ENCODE results near the gene PXMP2. TPM values are rescaled to one million over a fixed set of nuclear protein-coding genes. Genes with fewer than 3 reads are reported as not detected.
"Not testable (repeated sequence)": the region's sequence is repeated elsewhere in the genome, so short reads cannot be mapped to it uniquely, and the experiment has no call there.

The PXMP2 gene
- total RNA-seq, 1 experiment from 2014 or later, result 160 TPM

DNA sequence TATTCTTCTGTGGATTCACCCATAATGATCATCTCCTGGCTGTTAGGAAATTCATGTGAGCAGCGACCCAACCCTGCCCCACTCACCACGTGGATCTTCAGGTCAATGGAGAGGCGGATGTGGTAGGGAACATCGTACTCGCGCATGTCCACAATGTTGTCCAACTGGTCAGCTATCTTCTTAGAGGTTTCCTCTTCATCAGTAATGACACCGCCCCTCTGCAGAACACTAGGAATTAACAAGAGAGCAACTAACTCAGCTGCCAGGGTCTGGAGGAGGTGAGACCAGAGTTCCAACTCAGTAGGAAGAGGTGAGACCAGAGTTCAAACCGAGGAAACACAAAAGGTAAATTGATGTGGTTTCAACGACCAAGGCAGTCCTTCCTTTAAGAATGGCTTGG, 9.9 kb upstream of the PXMP2 start:
- in situ Hi-C loops (cut with HindIII; ENCODE audit: low pct_unique_long_range_greater_than_20kb, low sequenced_read_pairs), result no loop called here

DNA sequence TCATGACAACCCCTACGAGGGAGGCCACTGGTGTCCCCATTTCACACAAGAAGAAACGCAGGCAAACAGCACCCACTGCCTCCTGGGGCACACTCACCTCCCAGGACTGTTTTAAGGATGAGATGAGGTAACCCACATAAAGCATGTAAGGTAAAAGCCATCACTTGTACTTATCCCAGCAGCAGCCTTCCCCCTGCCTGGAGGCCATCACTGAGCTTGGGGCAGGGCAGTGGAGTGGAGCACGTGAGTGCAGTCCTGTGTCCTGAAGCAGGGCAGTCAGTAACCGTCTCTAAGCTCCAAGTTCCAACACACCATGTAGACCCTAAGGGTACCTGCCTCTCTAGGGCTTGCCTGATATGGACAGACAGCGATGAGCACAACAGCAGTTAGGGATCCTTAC, 2.0 kb upstream of the PXMP2 start:
- DNase-seq (ENCODE audit: low read depth), result no peak
- in situ Hi-C loops (cut with HindIII; ENCODE audit: low pct_unique_long_range_greater_than_20kb, low sequenced_read_pairs), result no loop called here

More for the DNA sequence above, 9.9 kb upstream of the PXMP2 start:
- DNase-seq (ENCODE audit: low read depth), result no peak

DNA sequence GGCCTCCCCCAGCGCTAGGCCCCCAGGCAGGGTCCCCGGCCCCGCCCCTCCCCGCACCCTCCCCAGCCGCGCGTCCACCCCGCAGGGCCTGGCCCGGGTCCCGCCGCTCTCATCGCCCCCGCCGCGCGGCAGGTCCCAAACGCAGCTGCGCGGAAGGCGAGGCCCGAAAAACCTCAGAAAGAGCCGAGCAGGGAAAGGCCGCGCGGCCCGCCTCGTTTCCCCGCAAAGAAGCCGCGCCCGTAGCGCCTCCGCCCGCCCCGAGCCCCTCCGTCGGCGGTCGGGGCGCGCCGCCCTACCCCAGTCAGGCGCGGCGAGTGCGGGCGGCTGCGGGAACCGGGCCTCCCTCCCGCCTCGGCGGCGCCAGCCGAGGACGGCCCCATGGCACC, 569 bp upstream of the PXMP2 start:
- in situ Hi-C loops (cut with HindIII; ENCODE audit: low pct_unique_long_range_greater_than_20kb, low sequenced_read_pairs), result no loop called here
- DNase-seq (ENCODE audit: low read depth), result no peak

DNA sequence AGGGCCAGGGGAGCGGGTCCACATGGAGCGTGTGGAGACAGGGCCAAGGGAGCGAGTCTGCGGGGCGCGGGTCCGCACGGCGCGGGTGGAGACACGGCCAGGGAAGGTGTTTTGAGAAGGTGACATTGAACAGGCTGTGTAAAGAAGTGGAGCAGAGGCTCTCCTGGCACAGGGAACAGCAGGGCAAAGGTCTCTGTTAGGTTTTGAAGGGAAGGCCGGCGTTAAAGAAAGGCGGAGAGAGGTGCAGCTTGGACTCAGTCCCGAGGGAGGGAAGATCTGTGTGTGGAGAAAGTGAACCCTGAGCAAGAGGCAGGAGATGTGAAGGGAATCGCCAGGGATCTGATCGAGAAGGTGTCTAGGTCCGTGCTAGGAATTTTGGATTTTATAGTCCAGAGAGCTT, 1.8 kb downstream of the PXMP2 start:
- DNase-seq (ENCODE audit: low read depth), result no peak
- in situ Hi-C loops (cut with HindIII; ENCODE audit: low pct_unique_long_range_greater_than_20kb, low sequenced_read_pairs), result no loop called here

DNA sequence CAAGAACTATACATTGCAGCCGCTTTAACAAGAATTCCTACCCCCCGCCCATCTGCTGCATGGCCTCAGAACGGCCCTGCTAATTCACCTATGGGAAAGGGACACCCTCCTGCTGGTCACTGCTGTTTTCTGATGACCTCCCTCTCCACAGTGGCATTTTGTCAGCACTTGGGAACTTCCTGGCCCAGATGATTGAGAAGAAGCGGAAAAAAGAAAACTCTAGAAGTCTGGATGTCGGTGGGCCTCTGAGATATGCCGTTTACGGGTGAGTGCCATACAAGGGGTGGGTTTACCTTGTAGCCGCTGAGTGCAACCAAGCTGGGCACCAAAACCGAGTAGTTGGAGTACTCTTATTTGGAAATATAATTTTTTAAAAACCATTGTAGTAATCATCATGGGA, 2.7 kb downstream of the PXMP2 start:
- in situ Hi-C loops (cut with HindIII; ENCODE audit: low pct_unique_long_range_greater_than_20kb, low sequenced_read_pairs), result no loop called here
- no peak for DNase-seq (ENCODE audit: low read depth)

DNA sequence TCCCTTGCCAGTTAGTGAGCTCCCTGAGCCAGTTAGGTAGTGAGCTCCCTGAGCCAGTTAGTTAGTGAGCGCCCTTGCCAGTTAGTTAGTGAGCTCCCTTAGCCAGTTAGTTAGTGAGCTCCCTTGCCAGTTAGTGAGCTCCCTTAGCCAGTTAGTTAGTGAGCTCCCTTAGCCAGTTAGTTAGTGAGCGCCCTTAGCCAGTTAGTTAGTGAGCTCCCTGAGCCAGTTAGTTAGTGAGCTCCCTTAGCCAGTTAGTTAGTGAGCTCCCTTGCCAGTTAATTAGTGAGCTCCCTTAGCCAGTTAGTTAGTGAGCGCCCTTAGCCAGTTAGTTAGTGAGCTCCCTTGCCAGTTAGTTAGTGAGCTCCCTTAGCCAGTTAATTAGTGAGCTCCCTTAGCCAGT, 4.6 kb downstream of the PXMP2 start:
- DNase-seq (ENCODE audit: low read depth); in situ Hi-C loops (cut with HindIII; ENCODE audit: low pct_unique_long_range_greater_than_20kb, low sequenced_read_pairs): not testable (repeated sequence)

DNA sequence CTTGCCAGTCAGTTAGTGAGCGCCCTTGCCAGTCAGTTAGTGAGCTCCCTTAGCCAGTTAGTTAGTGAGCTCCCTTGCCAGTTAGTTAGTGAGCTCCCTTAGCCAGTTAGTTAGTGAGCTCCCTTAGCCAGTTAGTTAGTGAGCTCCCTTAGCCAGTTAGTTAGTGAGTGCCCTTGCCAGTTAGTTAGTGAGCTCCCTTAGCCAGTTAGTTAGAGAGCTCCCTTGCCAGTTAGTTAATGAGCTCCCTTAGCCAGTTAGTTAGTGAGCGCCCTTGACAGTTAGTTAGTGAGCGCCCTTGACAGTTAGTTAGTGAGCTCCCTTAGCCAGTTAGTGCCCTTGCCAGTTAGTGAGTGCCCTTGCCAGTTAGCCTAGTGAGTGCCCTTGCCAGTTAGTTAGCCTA, 7.5 kb downstream of the PXMP2 start:
- DNase-seq (ENCODE audit: low read depth); in situ Hi-C loops (cut with HindIII; ENCODE audit: low pct_unique_long_range_greater_than_20kb, low sequenced_read_pairs): not testable (repeated sequence)

DNA sequence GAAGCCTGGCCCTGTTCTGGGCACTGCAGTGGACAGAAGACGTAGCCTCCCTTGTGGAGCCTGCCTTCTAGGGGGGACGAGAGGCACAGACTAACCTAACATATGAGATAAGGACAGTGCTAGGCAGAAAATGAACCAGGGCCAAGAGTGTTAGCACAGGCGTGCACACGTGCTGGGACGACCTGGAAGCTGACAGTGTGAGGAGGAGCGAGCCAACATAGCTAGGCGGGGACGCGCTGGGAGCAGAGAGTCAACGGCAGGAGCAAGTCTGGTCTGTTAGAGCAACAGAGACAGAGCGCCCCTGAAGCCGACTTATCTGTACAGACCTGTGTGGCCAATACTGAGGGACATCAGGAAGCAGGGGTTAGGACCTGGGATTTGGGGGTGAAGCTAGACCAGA, 8.0 kb downstream of the PXMP2 start:
- in situ Hi-C loops (cut with HindIII; ENCODE audit: low pct_unique_long_range_greater_than_20kb, low sequenced_read_pairs), result no loop called here
- DNase-seq (ENCODE audit: low read depth), result no peak

DNA sequence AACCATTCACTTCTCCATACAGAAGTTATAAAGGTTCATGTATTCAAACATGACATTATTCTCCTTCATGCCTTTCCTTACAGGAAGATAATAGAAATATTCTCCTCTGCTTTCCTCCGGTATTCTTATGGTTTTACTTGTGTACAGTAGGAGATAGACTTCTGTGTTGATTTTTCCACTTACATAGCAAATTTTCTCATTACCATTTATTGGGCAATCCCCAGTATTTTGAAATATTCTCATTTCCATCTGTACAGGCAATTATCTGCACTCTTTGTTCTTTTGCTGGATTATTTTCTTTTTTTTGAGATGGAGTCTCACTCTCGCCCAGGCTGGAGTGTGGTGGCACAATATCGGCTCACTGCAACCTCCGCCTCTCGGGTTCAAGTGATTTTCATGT, 11.0 kb downstream of the PXMP2 start:
- in situ Hi-C loops (cut with HindIII; ENCODE audit: low pct_unique_long_range_greater_than_20kb, low sequenced_read_pairs), result no loop called here
- DNase-seq (ENCODE audit: low read depth), result no peak

DNA sequence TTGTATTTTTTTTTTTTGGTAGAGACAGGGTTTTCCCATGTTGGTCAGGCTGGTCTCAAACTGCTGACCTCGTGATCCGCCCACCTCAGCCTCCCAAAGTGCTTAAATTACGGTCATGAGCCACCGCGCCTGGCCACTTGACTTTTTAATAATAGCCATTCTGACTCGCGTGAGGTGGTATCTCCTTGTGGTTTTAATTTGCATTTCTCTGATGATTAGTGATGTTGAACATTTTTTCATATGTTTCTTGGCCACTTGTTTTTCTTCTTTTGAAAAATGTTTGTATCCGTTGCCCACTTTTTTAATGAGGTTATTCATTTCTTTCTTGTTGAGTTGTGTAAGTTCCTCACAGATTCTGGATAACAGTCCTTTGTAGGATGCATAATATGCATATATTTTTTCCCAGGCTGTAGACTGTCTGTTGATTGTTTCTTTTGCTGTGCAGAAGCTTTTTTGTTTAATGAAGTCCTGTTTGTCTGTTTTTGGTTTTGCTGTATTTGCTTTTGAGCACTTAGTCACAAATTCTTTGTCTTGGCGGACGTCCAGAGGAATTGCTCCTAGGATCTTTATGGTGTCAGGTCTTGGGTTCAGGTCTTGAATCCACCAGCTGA, 12.9 kb downstream of the PXMP2 start:
- DNase-seq (ENCODE audit: low read depth), result no peak
- in situ Hi-C loops (cut with HindIII; ENCODE audit: low pct_unique_long_range_greater_than_20kb, low sequenced_read_pairs), result no loop called here

DNA sequence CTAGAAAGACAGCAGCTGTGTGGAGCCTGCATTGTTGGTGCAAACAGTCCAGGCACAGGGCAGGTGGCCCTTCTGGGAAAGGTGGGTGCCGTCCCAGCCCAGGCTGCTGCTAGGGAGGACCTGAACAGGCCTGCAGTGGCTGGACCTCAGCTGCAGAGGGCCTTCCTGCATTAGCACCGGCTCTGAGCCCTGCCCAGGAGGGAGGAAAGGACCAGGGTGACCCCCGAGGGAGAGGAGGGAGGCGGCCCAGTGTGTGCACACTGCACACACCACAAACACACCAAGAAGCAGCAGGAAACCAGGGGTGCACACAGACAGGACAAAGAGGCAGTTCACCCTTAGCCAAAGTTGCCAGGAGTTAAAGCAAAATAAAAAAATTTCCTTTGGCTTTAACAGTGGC, 15.3 kb downstream of the PXMP2 start:
- no peak for DNase-seq (ENCODE audit: low read depth)
- in situ Hi-C loops (cut with HindIII; ENCODE audit: low pct_unique_long_range_greater_than_20kb, low sequenced_read_pairs), result no loop called here

DNA sequence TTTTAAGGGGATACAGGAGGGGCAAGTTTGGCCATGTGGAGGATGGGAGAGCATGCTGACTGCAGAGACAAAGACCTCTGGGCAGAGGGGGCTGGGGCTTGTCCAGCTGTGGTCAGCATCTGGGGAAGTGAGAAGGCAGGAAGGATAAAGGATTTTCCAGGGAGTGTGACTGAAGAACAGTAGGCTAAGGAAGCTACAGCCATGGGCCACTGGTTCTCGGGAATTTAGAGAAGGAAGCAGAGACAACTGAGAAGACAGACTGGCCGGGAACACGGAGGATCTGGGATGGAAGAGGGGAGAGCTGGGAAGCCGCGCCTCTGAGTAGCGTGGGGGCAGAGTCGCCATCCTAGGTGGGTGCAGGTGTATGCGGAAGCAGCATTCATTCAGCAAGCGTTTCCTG, 16.3 kb downstream of the PXMP2 start:
- DNase-seq (ENCODE audit: low read depth), result no peak
- in situ Hi-C loops (cut with HindIII; ENCODE audit: low pct_unique_long_range_greater_than_20kb, low sequenced_read_pairs), result no loop called here

DNA sequence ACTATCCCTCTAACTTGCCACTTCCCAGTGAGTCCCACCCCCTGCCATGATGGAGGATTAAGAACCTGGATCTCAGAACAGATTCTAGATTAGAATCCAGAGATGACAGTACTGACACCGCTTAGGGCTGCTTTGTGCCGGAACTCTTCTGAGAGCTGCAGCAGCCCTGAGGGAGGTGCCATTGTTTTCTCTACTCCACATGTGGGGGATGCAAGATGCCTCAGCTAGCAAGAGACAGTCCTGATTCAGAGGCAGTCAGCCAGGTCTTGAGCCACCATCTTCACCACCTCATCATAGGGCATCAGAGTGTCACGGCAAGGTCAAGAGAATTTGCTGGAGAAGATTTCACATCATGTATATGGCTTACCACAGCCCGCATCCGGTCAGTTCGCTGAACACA, 19.9 kb downstream of the PXMP2 start:
- in situ Hi-C loops (cut with HindIII; ENCODE audit: low pct_unique_long_range_greater_than_20kb, low sequenced_read_pairs), result no loop called here
- no peak for DNase-seq (ENCODE audit: low read depth)

DNA sequence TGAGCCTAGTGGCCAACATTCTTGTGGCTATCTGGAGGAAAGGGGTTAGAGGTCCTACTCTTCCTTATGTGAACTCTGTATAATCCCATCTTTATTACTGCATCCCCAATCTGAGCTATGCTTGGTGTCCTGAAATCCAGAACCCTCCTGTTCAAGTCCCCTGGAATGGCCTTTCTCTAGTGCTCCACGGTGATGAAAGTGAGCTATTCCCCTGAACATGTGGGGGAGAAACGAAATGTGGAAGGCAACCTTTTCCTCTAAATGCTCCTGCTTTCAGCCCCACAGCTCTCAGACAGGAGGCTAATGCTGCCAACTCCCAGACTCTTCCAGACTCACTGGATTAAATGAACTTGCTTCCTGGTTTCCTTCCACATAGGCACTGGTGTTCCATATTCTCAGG, 20.8 kb downstream of the PXMP2 start:
- in situ Hi-C loops (cut with HindIII; ENCODE audit: low pct_unique_long_range_greater_than_20kb, low sequenced_read_pairs), result no loop called here
- no peak for DNase-seq (ENCODE audit: low read depth)

DNA sequence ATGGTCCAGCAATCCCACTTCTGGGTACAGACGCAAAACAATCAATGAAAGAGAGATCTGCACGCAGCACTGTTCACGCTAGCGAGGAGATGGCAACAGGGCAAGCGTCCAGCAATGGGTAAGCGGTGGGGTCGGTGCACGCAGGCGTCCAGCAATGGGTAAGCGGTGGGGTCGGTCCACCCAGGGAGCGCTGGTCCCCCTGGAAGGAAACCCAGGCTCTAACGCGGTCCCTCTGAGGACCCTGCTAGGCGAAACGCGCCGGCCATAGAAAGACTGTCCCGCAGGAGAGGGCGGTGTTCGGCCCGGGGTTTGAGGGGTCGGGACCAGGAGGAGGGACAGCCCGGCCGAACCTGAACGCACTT, 22.6 kb downstream of the PXMP2 start:
- no peak for DNase-seq (ENCODE audit: low read depth)
- in situ Hi-C loops (cut with HindIII; ENCODE audit: low pct_unique_long_range_greater_than_20kb, low sequenced_read_pairs), result no loop called here

DNA sequence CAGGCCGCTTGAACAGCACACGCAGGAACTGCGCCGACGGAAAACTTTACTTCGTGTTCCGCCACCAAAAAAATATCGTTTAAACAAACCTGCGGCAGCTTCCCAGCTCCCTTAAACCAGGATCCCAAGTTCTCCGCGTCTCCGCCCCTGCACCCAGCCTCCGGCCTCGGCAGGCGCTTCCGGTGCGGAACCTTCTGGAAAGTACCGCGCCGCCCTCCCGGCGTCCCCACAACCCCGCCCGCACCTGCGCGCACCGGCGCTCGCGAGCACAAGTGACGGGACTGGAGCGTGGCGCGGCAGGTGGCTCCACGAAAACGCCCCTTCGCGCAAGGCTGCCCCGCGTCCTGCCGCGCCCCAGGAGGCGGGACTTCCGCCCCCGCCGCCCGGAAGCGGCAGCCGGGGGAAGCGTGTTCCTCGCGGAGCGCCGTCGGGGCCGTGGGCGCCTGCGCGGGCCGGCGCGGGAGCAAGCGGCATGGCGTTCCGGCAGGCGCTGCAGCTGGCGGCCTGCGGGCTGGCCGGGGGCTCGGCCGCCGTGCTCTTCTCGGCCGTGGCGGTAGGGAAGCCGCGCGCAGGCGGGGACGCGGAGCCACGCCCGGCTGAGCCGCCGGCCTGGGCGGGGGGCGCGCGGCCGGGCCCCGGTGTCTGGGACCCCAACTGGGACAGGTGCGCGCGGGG, 23.2 kb downstream of the PXMP2 start, which contains the start of gene PGAM5:
TSS of gene PGAM5 (plus strand) at position 438 of the 675 bp plus-strand sequence. CDS start at position 473, 35 bp downstream.
- in situ Hi-C loops (cut with HindIII; ENCODE audit: low pct_unique_long_range_greater_than_20kb, low sequenced_read_pairs), result no loop called here
- peak; percentile 87 for DNase-seq (ENCODE audit: low read depth)

DNA sequence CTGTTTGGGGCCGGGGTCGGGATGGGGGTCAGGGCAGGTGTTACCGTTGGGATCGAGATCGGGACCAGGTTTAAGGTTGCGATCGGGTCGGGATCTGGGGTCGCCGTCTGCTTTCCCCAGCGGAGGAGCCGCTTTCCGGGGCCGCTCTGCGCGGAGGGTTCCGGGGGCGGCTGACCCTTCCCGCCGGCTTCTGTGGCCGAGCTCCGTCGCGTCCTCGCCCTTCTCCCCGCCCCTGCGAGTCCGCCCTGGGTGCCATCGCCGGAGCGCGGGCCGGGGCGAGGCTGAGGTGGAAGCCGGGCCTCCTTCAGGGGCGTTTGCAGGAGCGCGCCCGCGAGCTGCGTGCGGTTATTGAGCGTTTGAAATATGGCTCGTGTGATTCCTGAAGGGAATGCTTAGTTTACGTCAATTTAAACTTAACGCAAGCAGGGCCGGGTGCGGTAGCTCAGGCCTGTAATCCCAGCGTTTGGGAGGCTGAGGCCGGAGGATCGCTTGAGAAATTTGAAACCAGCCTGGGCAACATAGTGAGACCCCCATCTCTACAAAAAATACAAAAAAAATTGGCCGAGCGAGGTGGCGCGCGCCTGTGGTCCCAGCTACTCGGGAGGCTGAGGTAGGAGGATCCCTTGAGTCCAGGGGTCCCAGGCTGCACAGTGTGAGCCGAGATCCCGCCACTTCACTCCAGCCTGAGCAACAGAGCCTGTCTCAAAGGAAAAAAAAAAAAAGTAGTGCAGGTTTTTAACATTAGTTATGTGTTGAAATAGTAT, 23.9 kb downstream of the PXMP2 start:
- in situ Hi-C loops (cut with HindIII; ENCODE audit: low pct_unique_long_range_greater_than_20kb, low sequenced_read_pairs), result no loop called here
- DNase-seq (ENCODE audit: low read depth), result no peak

DNA sequence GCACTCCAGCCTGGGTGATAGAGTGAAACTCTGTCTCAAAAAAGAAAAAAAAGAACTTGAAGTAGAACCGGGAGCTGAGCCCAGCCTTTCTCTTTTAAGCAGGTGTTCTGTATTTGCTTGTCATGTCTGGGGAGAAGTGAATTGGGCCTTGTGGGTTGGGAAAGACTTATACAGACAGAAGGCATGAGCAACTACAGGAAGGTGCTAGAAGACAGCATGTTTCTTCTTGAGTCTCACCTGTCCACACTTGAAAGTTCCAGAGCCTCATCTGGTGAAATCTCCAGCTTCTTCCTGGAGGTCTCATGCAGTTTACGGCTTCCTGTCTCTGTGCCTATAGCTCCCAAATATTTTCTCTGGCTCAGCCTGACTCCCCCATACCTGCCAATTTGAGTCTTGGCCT, 25.7 kb downstream of the PXMP2 start:
- in situ Hi-C loops (cut with HindIII; ENCODE audit: low pct_unique_long_range_greater_than_20kb, low sequenced_read_pairs), result no loop called here
- no peak for DNase-seq (ENCODE audit: low read depth)

DNA sequence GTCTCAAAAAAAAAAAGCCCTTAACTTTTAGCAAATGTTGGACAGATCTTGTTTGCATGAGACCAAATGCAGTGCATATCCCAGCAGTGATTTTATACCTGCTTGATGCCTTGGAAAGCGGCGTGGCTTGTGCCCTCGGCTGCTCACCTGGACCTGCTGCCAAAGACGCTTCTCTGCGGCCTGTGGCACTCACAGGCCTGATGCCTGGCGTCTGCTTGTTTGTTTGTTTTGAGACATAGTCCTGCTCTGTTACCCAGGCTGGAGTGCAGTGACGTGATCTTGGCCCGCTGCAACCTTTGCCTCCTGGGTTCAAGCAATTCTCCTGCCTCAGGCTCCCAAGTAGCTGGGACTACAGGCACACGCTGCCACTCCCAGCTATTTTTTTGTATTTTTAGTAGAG, 28.5 kb downstream of the PXMP2 start:
- DNase-seq (ENCODE audit: low read depth), result no peak
- in situ Hi-C loops (cut with HindIII; ENCODE audit: low pct_unique_long_range_greater_than_20kb, low sequenced_read_pairs), result no loop called here

DNA sequence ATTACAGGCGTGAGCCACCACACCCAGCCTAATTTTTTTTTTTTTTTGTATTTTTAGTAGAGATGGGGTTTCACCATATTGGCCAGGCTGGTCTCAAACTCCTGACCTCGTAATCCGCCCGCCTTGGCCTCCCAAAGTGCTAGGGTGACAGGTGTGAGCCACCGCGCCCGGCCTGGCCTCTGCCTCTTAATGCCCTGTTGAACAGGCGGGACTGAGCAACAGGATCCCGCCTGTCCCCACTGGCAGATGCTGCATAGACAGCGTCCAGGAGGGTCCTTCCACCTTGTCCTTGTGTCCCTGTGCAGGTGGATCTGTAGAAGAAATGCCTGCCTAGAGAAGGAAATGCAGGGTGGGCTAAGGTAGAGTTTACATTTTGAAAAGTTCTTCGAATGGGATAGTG, 29.0 kb downstream of the PXMP2 start:
- no peak for DNase-seq (ENCODE audit: low read depth)
- in situ Hi-C loops (cut with HindIII; ENCODE audit: low pct_unique_long_range_greater_than_20kb, low sequenced_read_pairs), result no loop called here

All from Caki2 (cell line).